Head of caudate nucleus (tissue), 42 donors: ENCODE data around the gene GHRHR.

Experiments
- DNase-seq, 42 donors: peaks; one replicate each; pipeline versions ENCODE4 v3.0.0 to v3.0.0-alpha.2; 2020 to 2021; ENCODE audit warnings: mixed read lengths in 7 of 42
- intact Hi-C: fragments of 100-400 bp; cut with DNase I; formaldehyde crosslinking; loops from one replicate; pipeline ENCODE4 v1.15.0; 2022

The GHRHR gene

GRCh38 chr7:30926313-30926712, 37.4 kb upstream of the GHRHR start:
- DNase-seq = peak in 19 of 42 donors; percentile 0 to 32 (median 5)

GRCh38 chr7:30927040-30927439, 36.7 kb upstream of the GHRHR start:
- intact Hi-C loops = no loop called here
- peak in 12 of 42 donors; percentile 0 to 14 (median 4) for DNase-seq

More at GRCh38 chr7:30926313-30926712, 37.4 kb upstream of the GHRHR start:
- intact Hi-C loops = no loop called here

GRCh38 chr7:30927559-30927958, 36.2 kb upstream of the GHRHR start:
- intact Hi-C loops = no loop called here
- peak in 8 of 42 donors; percentile 1 to 29 (median 4) for DNase-seq

- peak in 14 of 42 donors; percentile 0 to 26 (median 5) for DNase-seq
- intact Hi-C loops = no loop called here
Measured at GRCh38 chr7:30928254-30928872, 35.4 kb upstream of the GHRHR start.

- DNase-seq = peak in 6 of 42 donors; percentile 4 to 29 (median 18)
- intact Hi-C loops = no loop called here
Measured at GRCh38 chr7:30929686-30930085, 34.1 kb upstream of the GHRHR start.

GRCh38 chr7:30930621-30931020, 33.1 kb upstream of the GHRHR start:
- peak in 5 of 42 donors; percentile 3 to 32 (median 9) for DNase-seq
- intact Hi-C loops = no loop called here

- intact Hi-C loops = no loop called here
- DNase-seq = peak in 9 of 42 donors; percentile 1 to 38 (median 14)
Measured at GRCh38 chr7:30931161-30931928, 32.4 kb upstream of the GHRHR start.

GRCh38 chr7:30931929-30932540, 31.7 kb upstream of the GHRHR start:
- intact Hi-C loops = no loop called here
- peak in 3 of 42 donors; percentile 3 to 42 (median 20) for DNase-seq

- intact Hi-C loops = no loop called here
- DNase-seq = peak in 4 of 42 donors; percentile 18 to 37 (median 31)
Measured at GRCh38 chr7:30932562-30932961, 31.2 kb upstream of the GHRHR start.

GRCh38 chr7:30933124-30933974, 30.4 kb upstream of the GHRHR start:
- intact Hi-C loops = no loop called here
- peak in 6 of 42 donors; percentile 2 to 21 (median 14) for DNase-seq

GRCh38 chr7:30934225-30934624, 29.5 kb upstream of the GHRHR start:
- peak in 1 of 42 donors; percentile 3 for DNase-seq
- intact Hi-C loops = no loop called here

GRCh38 chr7:30934732-30935568, 28.8 kb upstream of the GHRHR start:
- peak in 1 of 42 donors; percentile 9 for DNase-seq
- intact Hi-C loops = no loop called here

GRCh38 chr7:30935569-30935877, 28.2 kb upstream of the GHRHR start:
- intact Hi-C loops = no loop called here
- no peak for DNase-seq

GRCh38 chr7:30936650-30937245, 27.0 kb upstream of the GHRHR start:
- intact Hi-C loops = no loop called here
- no peak for DNase-seq

GRCh38 chr7:30937416-30937815, 26.3 kb upstream of the GHRHR start:
- intact Hi-C loops = no loop called here
- no peak for DNase-seq

GRCh38 chr7:30938435-30939316, 25.1 kb upstream of the GHRHR start:
- intact Hi-C loops = no loop called here
- DNase-seq = peak; percentile 30 to 91 (median 80)
